GM20000 (cell line): ENCODE data around the gene B4GALT6.

ENCODE experiments used
- DNase-seq: peaks from one replicate; pipeline ENCODE4 v3.0.0; 2012; ENCODE audit warnings: low spot score
- CTCF ChIP-seq: IDR thresholded peaks from 2 replicates; pipeline ENCODE4 v1.5.1; 2012; ENCODE audit warnings: mild to moderate bottlenecking, control low read depth; ENCODE audit errors: extremely low read depth, missing control alignments

B4GALT6 gene

GRCh38 chr18:31658670-31659575 lies 25.5 kb downstream of the B4GALT6 start:
- DNase-seq = peak; percentile 67
- no peak for TF ChIP-seq CTCF

GRCh38 chr18:31657823-31658669 lies 26.3 kb downstream of the B4GALT6 start:
- TF ChIP-seq CTCF = no peak
- peak; percentile 52 for DNase-seq

- DNase-seq = no peak
- TF ChIP-seq CTCF = no peak
These were observed 27.6 kb downstream of the B4GALT6 start for GRCh38 chr18:31656754-31657153.

GRCh38 chr18:31655354-31655753 lies 29.0 kb downstream of the B4GALT6 start:
- DNase-seq = no peak

GRCh38 chr18:31652877-31653276 lies 31.5 kb downstream of the B4GALT6 start:
- no peak for DNase-seq
- TF ChIP-seq CTCF = no peak

More at GRCh38 chr18:31655354-31655753, 29.0 kb downstream of the B4GALT6 start:
- no peak for TF ChIP-seq CTCF

GRCh38 chr18:31652357-31652756 lies 32.0 kb downstream of the B4GALT6 start:
- no peak for TF ChIP-seq CTCF
- no peak for DNase-seq

- no peak for TF ChIP-seq CTCF
- DNase-seq = no peak
These were observed 33.0 kb downstream of the B4GALT6 start for GRCh38 chr18:31651369-31651768.
